Suprapubic skin (tissue), 4 donors: Measurements from ENCODE around the gene ARL8A.
"Not testable (repeated sequence)": the region's sequence is repeated elsewhere in the genome, so short reads cannot be mapped to it uniquely, and the experiment has no call there.

ENCODE experiments used
- EP300 ChIP-seq: sonication (generic); formaldehyde crosslinking; IDR thresholded peaks from one replicate; pipeline ENCODE4 v1.6.1; 2017; ENCODE audit warnings: antibody characterized with exemption
- POLR2AphosphoS5 ChIP-seq, 3 donors: sonication (generic); formaldehyde crosslinking; IDR thresholded peaks; one replicate each; pipeline ENCODE4 v1.6.1; 2017; ENCODE audit warnings: antibody characterized with exemption in 3 of 3

GRCh38 chr1:202111589-202111988 lies 32.9 kb downstream of the ARL8A start:
- not testable (repeated sequence) for TF ChIP-seq POLR2AphosphoS5 (IDR thresholded peaks at IDR 0.05); EP300
